ENCODE measurements around the gene IL37.

- TF ChIP-seq, protein P1, sequence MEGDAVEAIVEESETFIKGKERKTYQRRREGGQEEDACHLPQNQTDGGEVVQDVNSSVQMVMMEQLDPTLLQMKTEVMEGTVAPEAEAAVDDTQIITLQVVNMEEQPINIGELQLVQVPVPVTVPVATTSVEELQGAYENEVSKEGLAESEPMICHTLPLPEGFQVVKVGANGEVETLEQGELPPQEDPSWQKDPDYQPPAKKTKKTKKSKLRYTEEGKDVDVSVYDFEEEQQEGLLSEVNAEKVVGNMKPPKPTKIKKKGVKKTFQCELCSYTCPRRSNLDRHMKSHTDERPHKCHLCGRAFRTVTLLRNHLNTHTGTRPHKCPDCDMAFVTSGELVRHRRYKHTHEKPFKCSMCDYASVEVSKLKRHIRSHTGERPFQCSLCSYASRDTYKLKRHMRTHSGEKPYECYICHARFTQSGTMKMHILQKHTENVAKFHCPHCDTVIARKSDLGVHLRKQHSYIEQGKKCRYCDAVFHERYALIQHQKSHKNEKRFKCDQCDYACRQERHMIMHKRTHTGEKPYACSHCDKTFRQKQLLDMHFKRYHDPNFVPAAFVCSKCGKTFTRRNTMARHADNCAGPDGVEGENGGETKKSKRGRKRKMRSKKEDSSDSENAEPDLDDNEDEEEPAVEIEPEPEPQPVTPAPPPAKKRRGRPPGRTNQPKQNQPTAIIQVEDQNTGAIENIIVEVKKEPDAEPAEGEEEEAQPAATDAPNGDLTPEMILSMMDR (IDR thresholded peaks at IDR 0.05): no peak
- TF ChIP-seq POLR2AphosphoS5 (IDR thresholded peaks at IDR 0.05): no peak
- no peak for TF ChIP-seq POLR2A (IDR thresholded peaks at IDR 0.05)
These were observed 51.6 kb downstream of the IL37 start for GRCh38 chr2:112962308-112963175.
